SIG-M5 treated with dmso at 0.1 percent for 504 hours (cell line): ENCODE data around the gene ZBTB46.
"Not testable (repeated sequence)": the region's sequence is repeated elsewhere in the genome, so short reads cannot be mapped to it uniquely, and the experiment has no call there.

Experiments used
- DNase-seq: peaks from one replicate; lab custom pipeline; 2025; ENCODE audit not compliant: unreplicated experiment; lab: John Stamatoyannopoulos, UW

The ZBTB46 gene

DNA sequence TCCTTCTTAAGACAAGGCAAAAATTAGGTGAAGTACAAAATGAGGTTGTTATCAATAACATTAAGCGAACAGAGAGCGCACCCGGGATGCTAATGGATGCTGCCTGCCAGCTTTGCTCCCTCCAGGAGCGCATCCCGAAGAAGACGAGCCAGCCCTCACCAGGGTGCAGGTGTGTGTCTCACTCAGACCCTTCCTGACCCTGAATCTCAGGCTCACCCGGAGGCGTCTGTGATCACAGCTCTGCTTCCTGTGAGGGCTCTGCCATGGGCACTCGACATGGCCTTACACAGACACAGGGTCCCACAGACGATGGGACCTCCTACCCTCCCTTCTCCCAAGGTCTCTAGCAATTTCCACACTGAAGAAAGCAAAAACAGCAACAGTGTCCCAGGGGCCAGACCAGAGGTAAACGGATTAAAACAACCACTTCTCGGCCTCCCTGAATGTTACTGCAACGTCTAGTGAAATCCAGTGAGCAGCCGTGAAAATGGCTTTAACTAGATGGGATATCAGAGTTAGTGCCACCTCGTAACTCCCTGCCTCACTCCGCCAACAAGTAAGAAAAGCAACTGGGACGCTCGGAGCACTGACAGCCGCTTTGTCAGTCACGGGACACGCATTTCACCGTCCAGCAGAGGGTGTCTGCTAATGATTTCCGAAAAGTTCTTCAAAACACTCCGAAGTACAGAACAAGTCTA lies 11.7 kb downstream of the ZBTB46 start:
- DNase-seq, result no peak

- no peak for DNase-seq
Observed at GRCh38 chr20:63815615-63816253, 15.3 kb downstream of the ZBTB46 start.

DNA sequence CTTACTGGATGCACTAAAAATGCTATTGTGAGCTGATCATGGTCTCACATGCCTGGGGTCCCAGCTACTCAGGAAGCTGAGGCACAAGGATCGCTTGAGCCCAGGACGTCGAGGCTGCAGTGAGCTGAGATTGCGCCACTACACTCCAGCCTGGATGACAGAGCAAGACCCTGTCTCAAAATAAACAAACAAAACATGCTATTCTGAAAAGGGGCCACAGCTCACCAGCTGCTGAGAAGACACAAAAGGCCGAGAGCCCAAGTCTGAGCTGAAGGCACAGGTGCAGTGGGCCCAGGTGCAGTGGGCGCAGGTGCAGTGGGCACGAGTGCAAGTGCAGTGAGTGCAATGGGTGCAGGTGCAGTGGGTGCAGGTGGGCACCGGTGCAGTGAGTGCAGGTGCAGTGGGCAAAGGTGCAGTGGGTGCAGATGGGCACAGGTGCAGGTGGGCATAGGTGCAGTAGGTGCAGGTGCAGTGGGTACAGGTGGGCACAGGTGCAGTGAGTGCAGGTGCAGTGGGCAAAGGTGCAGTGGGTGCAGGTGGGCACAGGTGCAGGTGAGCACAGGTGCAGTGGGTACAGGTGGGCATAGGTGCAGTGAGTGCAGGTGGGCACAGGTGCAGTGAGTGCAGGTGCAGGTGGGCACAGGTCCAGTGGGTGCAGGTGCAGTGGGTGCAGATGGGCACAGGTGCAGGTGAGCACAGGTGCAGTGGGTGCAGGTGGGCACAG lies 16.0 kb downstream of the ZBTB46 start:
- DNase-seq, result no peak

- DNase-seq, result no peak
Observed at GRCh38 chr20:63811491-63811875, 19.6 kb downstream of the ZBTB46 start.

DNA sequence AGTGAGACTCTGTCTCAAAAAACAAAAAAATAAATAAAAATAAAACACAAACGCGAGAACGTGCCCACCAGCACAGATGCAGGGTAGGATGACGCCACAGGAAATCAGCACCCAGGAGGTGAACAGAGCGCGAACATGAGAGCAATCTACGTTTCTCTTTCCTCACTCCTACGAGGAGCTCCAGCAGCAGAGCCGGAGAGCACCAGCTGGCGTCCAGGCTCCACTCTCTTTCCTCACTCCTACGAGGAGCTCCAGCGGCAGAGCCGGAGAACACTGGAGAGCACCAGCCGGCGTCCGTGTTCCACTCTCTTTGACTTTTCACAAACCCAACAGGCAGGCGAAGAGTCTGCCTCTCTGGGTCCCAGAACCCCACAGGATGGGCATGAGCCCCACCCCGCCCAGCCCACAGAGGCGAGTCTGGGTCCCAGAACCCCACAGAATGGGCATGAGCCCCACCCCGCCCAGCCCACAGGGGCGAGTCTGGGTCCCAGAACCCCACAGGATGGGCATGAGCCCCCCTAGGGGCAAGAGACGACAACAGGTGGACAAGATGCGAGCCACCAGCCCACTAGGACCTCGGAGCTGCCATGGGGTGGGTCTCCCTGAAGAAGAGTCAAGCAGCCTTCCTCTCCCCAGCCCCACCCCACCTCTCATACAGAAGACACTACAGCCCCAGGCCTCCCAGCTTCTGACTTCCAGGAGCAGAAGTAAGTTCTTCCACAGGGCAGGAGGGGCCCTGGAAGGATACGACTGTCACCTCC lies 20.2 kb downstream of the ZBTB46 start:
- DNase-seq, result no peak

DNA sequence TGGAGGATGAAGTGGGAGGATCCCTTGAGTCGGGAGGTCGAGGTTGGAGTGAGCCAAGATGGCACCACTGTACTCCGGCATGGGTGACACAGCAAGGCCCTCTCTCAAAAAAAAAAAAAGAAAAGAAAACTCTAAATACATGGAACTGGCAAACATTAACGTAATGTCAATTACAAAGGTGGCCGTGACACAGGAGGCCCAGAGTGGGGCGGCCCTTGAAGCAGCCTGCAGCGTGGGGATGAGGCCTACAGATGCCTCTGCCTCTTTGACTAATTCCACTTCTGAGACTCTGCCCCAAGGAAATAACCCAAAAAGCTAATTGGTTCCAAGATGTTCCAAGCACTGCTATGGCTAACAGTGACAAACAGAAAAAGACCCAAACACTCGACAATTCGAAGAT lies 21.2 kb downstream of the ZBTB46 start:
- DNase-seq, result no peak

GRCh38 chr20:63808964-63809674 lies 21.9 kb downstream of the ZBTB46 start:
- DNase-seq, result no peak

- no peak for DNase-seq
Observed at GRCh38 chr20:63808145-63808724, 22.8 kb downstream of the ZBTB46 start.

GRCh38 chr20:63807654-63808053 lies 23.4 kb downstream of the ZBTB46 start:
- no peak for DNase-seq

GRCh38 chr20:63804308-63804636 lies 26.8 kb downstream of the ZBTB46 start:
- no peak for DNase-seq

DNA sequence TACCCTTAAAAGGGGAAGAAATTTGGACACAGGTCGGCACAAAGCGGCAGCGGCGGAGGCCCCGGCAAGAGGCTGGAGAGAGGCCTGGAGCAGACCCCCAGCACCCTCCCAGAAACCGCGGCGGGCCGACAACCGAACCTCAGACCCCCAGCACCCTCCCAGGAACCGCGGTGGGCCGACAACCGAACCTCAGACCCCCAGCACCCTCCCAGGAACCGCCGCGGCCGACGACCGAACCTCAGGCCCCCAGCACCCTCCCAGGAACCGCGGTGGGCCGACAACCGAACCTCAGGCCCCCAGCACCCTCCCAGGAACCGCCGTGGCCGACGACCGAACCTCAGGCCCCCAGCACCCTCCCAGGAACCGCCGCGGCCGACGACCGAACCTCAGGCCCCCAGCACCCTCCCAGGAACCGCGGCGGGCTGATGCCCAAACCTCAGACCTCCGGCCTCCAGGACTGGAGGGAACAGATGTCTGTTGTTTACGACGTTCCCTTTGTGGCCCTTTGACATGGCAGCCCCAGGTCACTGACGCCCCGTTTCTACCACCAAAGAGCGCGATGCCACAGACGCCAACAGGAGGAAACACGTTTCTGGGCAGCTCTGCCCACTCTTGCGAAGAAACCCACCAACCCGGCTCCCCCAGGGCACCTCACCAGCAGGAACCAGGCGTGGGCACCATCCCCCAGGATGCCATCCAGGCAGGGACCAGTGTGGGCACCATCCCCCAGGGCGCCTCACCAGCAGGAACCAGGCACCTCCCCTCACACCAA lies 28.4 kb downstream of the ZBTB46 start:
- no peak for DNase-seq

DNA sequence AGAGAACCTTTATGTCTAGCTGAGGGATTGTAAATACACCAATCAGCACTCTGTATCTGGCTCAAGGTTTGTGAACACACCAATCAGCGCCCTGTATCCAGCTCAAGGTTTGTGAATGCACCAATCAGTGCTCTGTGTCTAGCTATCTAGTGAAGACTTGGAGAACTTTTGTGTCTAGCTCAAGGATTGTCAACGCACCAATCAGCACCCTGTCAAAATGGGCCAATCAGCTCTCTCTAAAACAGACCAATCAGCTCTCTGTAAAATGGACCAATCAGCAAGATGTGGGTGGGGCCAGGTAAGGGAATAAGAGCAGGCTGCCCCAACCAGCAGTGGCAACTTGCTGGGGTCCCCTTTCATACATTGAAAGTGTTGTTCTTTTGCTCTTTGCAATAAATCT lies 29.9 kb downstream of the ZBTB46 start:
- not testable (repeated sequence) for DNase-seq

- not testable (repeated sequence) for DNase-seq
Observed at GRCh38 chr20:63800411-63800810, 30.7 kb downstream of the ZBTB46 start.

DNA sequence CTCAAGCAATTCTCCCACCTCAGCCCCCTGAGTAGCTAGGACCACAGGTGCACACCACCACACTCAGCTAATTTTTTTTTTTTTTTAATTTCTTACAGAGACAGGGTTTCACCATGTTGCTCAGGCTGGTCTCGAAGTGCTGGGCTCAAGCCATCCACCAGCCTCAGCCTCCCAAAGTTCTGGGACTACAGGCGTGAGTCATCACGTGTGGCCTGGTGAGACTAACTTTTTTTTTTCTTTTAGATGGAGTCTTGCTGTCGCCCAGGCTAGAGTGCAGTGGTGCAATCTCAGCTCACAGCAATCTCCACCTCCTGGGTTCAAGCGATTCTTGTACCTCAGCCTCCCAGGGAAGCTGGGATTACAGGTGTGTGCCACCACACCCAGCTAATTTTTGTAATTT lies 31.9 kb downstream of the ZBTB46 start:
- peak; percentile 28 for DNase-seq

- not testable (repeated sequence) for DNase-seq
Observed at GRCh38 chr20:63797175-63797574, 33.9 kb downstream of the ZBTB46 start.

DNA sequence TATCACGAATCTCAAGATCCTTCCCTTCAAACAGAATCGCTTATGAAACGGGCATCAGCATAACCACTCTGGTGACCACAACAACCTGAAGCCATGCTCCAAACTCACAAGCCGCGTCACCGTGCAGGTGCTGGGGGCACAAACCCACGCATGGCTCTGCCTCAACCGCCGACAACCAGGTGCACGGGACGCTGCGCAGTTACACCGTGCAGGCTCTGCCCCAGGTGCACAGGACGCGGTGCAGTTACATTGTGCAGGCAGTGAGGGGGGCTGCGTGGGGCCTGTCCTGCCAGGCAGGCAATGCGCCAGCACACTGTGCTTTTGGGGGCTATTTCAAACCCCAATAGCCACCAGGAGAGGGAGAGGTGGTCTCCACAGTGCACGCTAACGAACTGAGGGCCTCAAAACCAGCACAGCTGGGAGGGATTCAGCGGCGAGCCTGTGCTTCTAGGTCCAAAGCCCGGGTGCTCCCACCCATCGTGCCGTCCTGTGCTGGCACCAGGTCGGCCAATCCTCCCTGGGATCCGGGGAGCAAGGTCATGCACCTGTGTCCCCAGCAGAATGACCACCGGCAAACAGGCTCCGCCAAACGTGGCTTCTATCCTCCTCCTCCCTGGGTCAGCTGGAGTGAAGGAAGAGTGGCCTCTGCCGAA lies 35.8 kb downstream of the ZBTB46 start:
- no peak for DNase-seq

DNA sequence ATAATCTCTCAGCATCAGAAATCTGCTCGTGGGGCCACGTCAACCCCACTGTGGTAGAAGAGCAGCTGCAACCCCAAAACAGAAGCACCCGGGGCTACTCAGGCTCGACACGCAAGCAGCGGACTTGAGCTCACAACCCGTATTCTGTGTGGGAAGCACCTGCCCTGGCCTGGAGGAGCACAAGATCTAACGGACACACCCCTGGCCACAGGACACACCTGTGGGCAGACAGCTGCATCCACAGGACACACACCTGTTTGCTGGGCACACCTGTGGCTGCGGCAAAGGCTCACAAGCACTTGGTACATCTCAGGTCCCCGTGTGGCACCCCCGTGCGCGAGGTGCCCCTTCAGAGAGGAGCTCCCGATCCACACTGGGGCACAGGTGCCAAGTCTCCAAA lies 36.5 kb downstream of the ZBTB46 start:
- DNase-seq, result no peak

GRCh38 chr20:63792866-63793265 lies 38.2 kb downstream of the ZBTB46 start:
- DNase-seq, result no peak

- no peak for DNase-seq
Observed at GRCh38 chr20:63791497-63792156, 39.4 kb downstream of the ZBTB46 start.
